ENCODE measurements around the gene PRDM11. TPM values are rescaled to one million over a fixed set of nuclear protein-coding genes. Genes with fewer than 3 reads are reported as not detected.

The PRDM11 gene
- total and polyA plus RNA-seq, 2 of the 8 experiments (the other 6 are each of a cell fraction or from before 2014, with no cell fraction given) = 3.6 to 11.7 TPM

GRCh38 chr11:45169310-45170072, 23.1 kb downstream of the PRDM11 start:
- Histone ChIP-seq H4K91ac (replicated peaks; ENCODE audit: insufficient read length, low read length) (no peak overlapping the region), H3K79me1 (ENCODE audit: low read depth, low read length) (no peaks in the 10 kb centered on the region), H3K18ac (ENCODE audit: extremely low read depth, low read length) (no peak overlapping the region), H4K20me1 (replicated peaks in 1 of 2; ENCODE audit: control insufficient read depth in 1 of 2, insufficient read depth in 2 of 2, low read length in 2 of 2) (peaks cover 2 to 7% of the 10 kb centered on the region in 2 experiments), H2AK5ac (ENCODE audit: low read depth, low read length) (no peak overlapping the region), H3K23me2 (ENCODE audit: low read depth, low read length) (no peaks in the 10 kb centered on the region; the same call in 1 of the 2 replicates), H2BK120ac (replicated peaks; ENCODE audit: low read depth, low read length) (no peak overlapping the region), H3K56ac (replicated peaks; ENCODE audit: insufficient read length, low read depth, low read length) (no peak overlapping the region), H2BK5ac (ENCODE audit: low read depth, low read length) (no peak overlapping the region), H3K9ac (replicated peaks in 1 of 4; ENCODE audit: extremely low read depth in 1 of 4, low read depth in 3 of 4, low read length in 3 of 4) (no peak overlapping the region), H4K5ac (ENCODE audit: insufficient read length, low read depth, low read length) (no peak overlapping the region), H4K8ac (ENCODE audit: extremely low read depth, insufficient read depth, low read length) (no peak overlapping the region), H2BK12ac (ENCODE audit: low read depth, low read length) (no peak overlapping the region), H3K79me2 (ENCODE audit: control insufficient read depth in 1 of 2, insufficient read depth in 2 of 2, low read length in 2 of 2) (no peaks in the 10 kb centered on the region), H3K14ac (ENCODE audit: insufficient read length) (no peak overlapping the region), H2BK20ac (ENCODE audit: low read length) (no peak overlapping the region), H3K27me3 (replicated peaks in 1 of 4; ENCODE audit: control insufficient read depth in 3 of 4, extremely low read depth in 1 of 4, insufficient read depth in 3 of 4, low read length in 3 of 4) (no peaks in the 10 kb centered on the region), H3K4ac (replicated peaks; ENCODE audit: insufficient read length, low read depth, low read length) (no peak overlapping the region), H2BK15ac (ENCODE audit: low read length) (no peak overlapping the region), H3K23ac (ENCODE audit: insufficient read length) (no peak overlapping the region), H3K27ac (ENCODE audit: low read depth, low read length) (no peak overlapping the region), H2AFZ (ENCODE audit: low read length) (no peak overlapping the region), H3K4me3 (ENCODE audit: extremely low read depth in 1 of 4, insufficient read depth in 2 of 4, low read depth in 3 of 4, low read length in 4 of 4) (no peak overlapping the region), H3K4me2 (ENCODE audit: insufficient read depth in 1 of 2, low read depth in 2 of 2, low read length in 2 of 2) (no peak overlapping the region), H3K36me3 (ENCODE audit: control insufficient read depth in 2 of 4, insufficient read depth in 4 of 4, low read length in 3 of 4) (no peaks in the 10 kb centered on the region), H3K4me1 (replicated peaks in 1 of 4; ENCODE audit: control insufficient read depth in 3 of 4, insufficient read depth in 4 of 4, low read length in 3 of 4) (no peaks in the 10 kb centered on the region), H3K9me3 (ENCODE audit: insufficient read depth in 2 of 2, low read depth in 1 of 2, low read length in 1 of 2) (no peaks in the 10 kb centered on the region)
- TF ChIP-seq GTF2F1 (IDR thresholded peaks at IDR 0.05; ENCODE audit: borderline replicate concordance, low read depth, low read length) = no peak
- DNase-seq (ENCODE audit: low read depth in 1 of 2, low spot score in 2 of 2) = no peak
- CTCF ChIA-PET (ENCODE audit: partially characterized antibody) = interaction anchor here (0.7 to 1.2 kb wide), 3 partner anchors 9 to 59 kb away, joined by 3 to 4 read pairs (median 3); no protein-coding TSS in a partner anchor
- 90% methylated on average over 3 of the region's 3 CpGs; no CpG with 5 or more reads in 1 of the 2 experiments for whole genome bisulfite sequencing, 2 experiments (ENCODE audit: extremely low coverage in 1 of 2, insufficient coverage in 1 of 2, insufficient read length in 1 of 2, insufficient replicate concordance in 2 of 2, low coverage in 1 of 2, low lambda C conversion rate in 2 of 2, missing lambda C conversion rate in 1 of 2)
- FAIRE-seq = no peak
- POLR2A ChIA-PET (ENCODE audit: partially characterized antibody) = interaction anchor here (1.8 to 2.5 kb wide), 2 partner anchors 11 to 14 kb away, joined by 7 to 8 read pairs; no protein-coding TSS in a partner anchor

All from H1 (cell line).